ENCODE results near the gene ABCD3.

- no peak for TF ChIP-seq POLR2A (IDR thresholded peaks at IDR 0.05; ENCODE audit: low read length)
- TF ChIP-seq GATA1 (IDR thresholded peaks at IDR 0.05; ENCODE audit: low read depth, low read length): no peak
Measured at GRCh38 chr1:94538243-94538827, 120.1 kb downstream of the ABCD3 start.
